Neural cell (in vitro differentiated cells): ENCODE results near the gene GAGE13. TPM values are rescaled to one million over a fixed set of nuclear protein-coding genes. Genes with fewer than 3 reads are reported as not detected.
"Not testable (repeated sequence)": the region's sequence is repeated elsewhere in the genome, so short reads cannot be mapped to it uniquely, and the experiment has no call there.

Experiments
- H2AFZ ChIP-seq: fragments of 200-600, 300-800 bp; sonication (generic), shearing (Covaris generic); 2 replicates; pipeline ENCODE4 v1.6.0; 2014; ENCODE audit warnings: low read depth, mild to moderate bottlenecking, antibody characterized with exemption, low read length, moderate library complexity
- H3F3A ChIP-seq: fragments of 200-600 bp; shearing (Covaris generic); 2 replicates; pipeline ENCODE4 v1.6.1; 2016; ENCODE audit warnings: mild to moderate bottlenecking, moderate library complexity, mixed read lengths, antibody characterized with exemption, low read length; ENCODE audit not compliant: insufficient read depth, poor library complexity, severe bottlenecking
- H3K27ac ChIP-seq: fragments of 200-600, 300-800 bp; sonication (generic), shearing (Covaris generic); 2 replicates; pipeline ENCODE4 v1.5.1; 2014; ENCODE audit warnings: mild to moderate bottlenecking, low read length, moderate library complexity
- H3K27me3 ChIP-seq: fragments of 300-800, 200-600 bp; sonication (generic), shearing (Covaris generic); 2 replicates; pipeline ENCODE4 v1.6.0; 2014; ENCODE audit warnings: mild to moderate bottlenecking, low read depth, low read length, moderate library complexity; ENCODE audit not compliant: insufficient read depth
- H3K36me3 ChIP-seq: fragments of 300-800, 200-600 bp; sonication (generic), shearing (Covaris generic); 2 replicates; pipeline ENCODE4 v1.5.1; 2014; ENCODE audit warnings: mild to moderate bottlenecking, antibody characterized with exemption, low read length, moderate library complexity; ENCODE audit not compliant: insufficient read depth
- H3K4me2 ChIP-seq: fragments of 300-800, 200-600 bp; sonication (generic), shearing (Covaris generic); 2 replicates; pipeline ENCODE4 v1.6.0; 2014; ENCODE audit warnings: mild to moderate bottlenecking, low read length
- H3K4me3 ChIP-seq: fragments of 300-800, 200-600 bp; sonication (generic), shearing (Covaris generic); 2 replicates; pipeline ENCODE4 v1.5.1; 2014; ENCODE audit warnings: mild to moderate bottlenecking, low read length, moderate library complexity
- H3K79me2 ChIP-seq: fragments of 200-600 bp; shearing (Covaris generic); replicated peaks from 2 replicates; pipeline ENCODE4 v1.6.0; 2014; ENCODE audit warnings: mild to moderate bottlenecking, low read length, moderate library complexity; ENCODE audit not compliant: insufficient read depth
- H3K9ac ChIP-seq: fragments of 300-800, 200-600 bp; sonication (generic), shearing (Covaris generic); 2 replicates; pipeline ENCODE4 v1.6.1; 2016; ENCODE audit warnings: mild to moderate bottlenecking, low read length, mixed read lengths
- H3K9me2 ChIP-seq: fragments of 200-600 bp; shearing (Covaris generic); 2 replicates; pipeline ENCODE4 v1.6.1; 2016; ENCODE audit warnings: mild to moderate bottlenecking, low read length, mixed read lengths; ENCODE audit not compliant: insufficient read depth
- H3K9me3 ChIP-seq: fragments of 200-600, 300-800 bp; sonication (generic), shearing (Covaris generic); 2 replicates; pipeline ENCODE4 v1.6.1; 2016; ENCODE audit warnings: mild to moderate bottlenecking, mixed run types, low read length, moderate library complexity, mixed read lengths
- H4K20me1 ChIP-seq: fragments of 200-600 bp; shearing (Covaris generic); 2 replicates; pipeline ENCODE4 v1.6.1; 2016; ENCODE audit warnings: mild to moderate bottlenecking, mixed run types; ENCODE audit not compliant: insufficient read depth
- polyA plus RNA-seq: library from polyadenylated mRNA; depleted of rRNA; stranded (reverse); fragments of >200 nt; gene quantifications from 2 replicates; pipeline ENCODE4 v1.2.3, GENCODE V29; 2014

Gene GAGE13
- polyA plus RNA-seq, 1 donor from 2014 or later, result not detected

DNA sequence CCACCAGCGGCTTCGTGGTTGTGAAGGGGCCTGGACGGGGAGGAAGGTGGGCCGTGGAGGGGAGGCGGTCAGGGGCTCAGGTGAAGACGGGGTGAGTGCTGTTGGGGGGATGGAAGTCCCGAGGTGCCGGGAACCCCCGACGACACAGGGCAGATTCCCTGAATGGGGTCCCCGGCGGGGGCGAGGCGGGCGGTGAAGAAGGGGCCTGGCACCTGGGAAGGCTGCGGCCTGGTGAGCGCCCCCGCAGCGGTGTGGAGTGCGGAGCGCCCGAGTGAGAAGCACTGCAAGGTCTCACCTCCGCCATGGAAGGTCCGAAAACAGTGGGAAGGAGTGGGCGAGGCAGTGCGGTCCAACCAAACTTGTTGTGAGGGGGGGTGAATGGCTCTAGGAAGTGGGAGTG lies 459 bp downstream of the GAGE13 start:
- not testable (repeated sequence) for H3K9me2 ChIP-seq, H3F3A ChIP-seq, H2AFZ ChIP-seq, H3K27ac ChIP-seq, H3K4me3 ChIP-seq, H3K27me3 ChIP-seq, H3K79me2 ChIP-seq, H3K9me3 ChIP-seq, H3K9ac ChIP-seq, H3K36me3 ChIP-seq, H3K4me2 ChIP-seq, H4K20me1 ChIP-seq

- H4K20me1 ChIP-seq, result not testable (repeated sequence)
Observed at GRCh38 chrX:49341449-49341848, 10.1 kb downstream of the GAGE13 start.

GRCh38 chrX:49344496-49345175 lies 13.3 kb downstream of the GAGE13 start:
- not testable (repeated sequence) for H3K4me3 ChIP-seq, H3K9ac ChIP-seq, H3K27ac ChIP-seq, H2AFZ ChIP-seq, H3K9me3 ChIP-seq, H3K36me3 ChIP-seq, H3K4me2 ChIP-seq, H3K9me2 ChIP-seq, H3K79me2 ChIP-seq, H4K20me1 ChIP-seq, H3K27me3 ChIP-seq, H3F3A ChIP-seq

More at GRCh38 chrX:49341449-49341848, 10.1 kb downstream of the GAGE13 start:
- H2AFZ ChIP-seq, H3K9me3 ChIP-seq, H3K27ac ChIP-seq, H3K9me2 ChIP-seq, H3K4me2 ChIP-seq, H3K79me2 ChIP-seq, H3K27me3 ChIP-seq, H3K4me3 ChIP-seq, H3F3A ChIP-seq, H3K9ac ChIP-seq, H3K36me3 ChIP-seq: not testable (repeated sequence)

DNA sequence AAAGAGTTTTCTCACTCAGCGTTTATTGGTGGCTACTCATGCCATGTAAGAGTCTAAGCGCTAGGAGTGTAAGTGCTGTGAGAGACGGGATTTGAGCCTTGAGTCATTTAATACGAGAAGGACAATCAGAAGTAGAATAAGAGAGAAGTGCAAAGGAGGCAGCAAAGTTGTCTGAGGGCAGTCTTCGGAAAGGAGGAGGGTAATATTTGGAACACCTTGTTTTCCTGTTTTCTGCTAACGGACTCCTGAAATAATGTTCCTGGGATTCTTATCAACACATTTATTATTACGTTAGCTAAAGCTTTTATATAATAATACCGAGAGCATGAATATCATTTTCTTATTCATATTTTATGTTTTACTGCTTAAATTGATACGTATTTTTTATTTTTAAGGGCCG lies 14.0 kb downstream of the GAGE13 start:
- not testable (repeated sequence) for H3K36me3 ChIP-seq, H3K9ac ChIP-seq, H4K20me1 ChIP-seq, H3K27me3 ChIP-seq, H3K4me3 ChIP-seq, H2AFZ ChIP-seq, H3K4me2 ChIP-seq, H3K79me2 ChIP-seq, H3K9me2 ChIP-seq, H3K9me3 ChIP-seq, H3F3A ChIP-seq, H3K27ac ChIP-seq

GRCh38 chrX:49346150-49346549 lies 14.8 kb downstream of the GAGE13 start:
- not testable (repeated sequence) for H3K9ac ChIP-seq, H2AFZ ChIP-seq, H3K36me3 ChIP-seq, H4K20me1 ChIP-seq, H3F3A ChIP-seq, H3K9me2 ChIP-seq, H3K79me2 ChIP-seq, H3K9me3 ChIP-seq, H3K4me3 ChIP-seq, H3K27me3 ChIP-seq, H3K27ac ChIP-seq, H3K4me2 ChIP-seq

Other genes with a start within 250 kb of the GAGE13 start
- gene GPKOW, start 207.8 kb upstream of the GAGE13 start, polyA plus RNA-seq, result 22.9 and 27.3 TPM in 2 replicates
- 4.2 and 12.2 TPM in 2 replicates for gene MAGIX, start 168.8 kb upstream of the GAGE13 start, polyA plus RNA-seq
- gene PLP2, start 159.7 kb upstream of the GAGE13 start, polyA plus RNA-seq, result not detected in 2 replicates
- gene PRICKLE3, start 145.2 kb upstream of the GAGE13 start, polyA plus RNA-seq, result 0.45 TPM in 1 of 2 replicates, not detected in the other
- 240 and 281 TPM in 2 replicates for gene SYP, start 131.4 kb upstream of the GAGE13 start, polyA plus RNA-seq
- gene CACNA1F, start 98.2 kb upstream of the GAGE13 start, polyA plus RNA-seq, result not detected in 2 replicates
- 16.3 and 17.0 TPM in 2 replicates for gene CCDC22, start 96.1 kb upstream of the GAGE13 start, polyA plus RNA-seq
- not detected in 2 replicates for gene FOXP3, start 66.9 kb upstream of the GAGE13 start, polyA plus RNA-seq
- gene PPP1R3F, start 61.8 kb upstream of the GAGE13 start, polyA plus RNA-seq, result 20.4 and 21.0 TPM in 2 replicates
- not detected in 2 replicates for gene GAGE10, start 27.9 kb upstream of the GAGE13 start, polyA plus RNA-seq
- gene GAGE12J, start 9.5 kb upstream of the GAGE13 start, polyA plus RNA-seq, result not detected in 2 replicates
- not detected in 2 replicates for gene GAGE12C, start 200.6 kb downstream of the GAGE13 start, polyA plus RNA-seq
- not detected in 2 replicates for gene GAGE12D, start 210.2 kb downstream of the GAGE13 start, polyA plus RNA-seq
- gene GAGE12E, start 219.7 kb downstream of the GAGE13 start, polyA plus RNA-seq, result not detected in 2 replicates
- gene GAGE12F, start 229.3 kb downstream of the GAGE13 start, polyA plus RNA-seq, result not detected in 2 replicates
- not detected in 2 replicates for gene GAGE12G, start 238.8 kb downstream of the GAGE13 start, polyA plus RNA-seq
- not detected in 2 replicates for gene GAGE12H, start 248.4 kb downstream of the GAGE13 start, polyA plus RNA-seq